Measurements from ENCODE around the gene CLIC4.
"Not testable (repeated sequence)": the region's sequence is repeated elsewhere in the genome, so short reads cannot be mapped to it uniquely, and the experiment has no call there.

CLIC4 gene

GRCh38 chr1:24771574-24771973, 26.3 kb downstream of the CLIC4 start:
- no peak for DNase-seq (ENCODE audit: low read depth in 1 of 2, low spot score in 1 of 2)

GRCh38 chr1:24773618-24774017, 28.4 kb downstream of the CLIC4 start:
- no peak for DNase-seq (ENCODE audit: low read depth in 1 of 2, low spot score in 1 of 2)

GRCh38 chr1:24775348-24775747, 30.1 kb downstream of the CLIC4 start:
- DNase-seq (ENCODE audit: low read depth in 1 of 2, low spot score in 1 of 2) = no peak

- no peak for DNase-seq (ENCODE audit: low read depth in 1 of 2, low spot score in 1 of 2)
Observed at GRCh38 chr1:24775916-24776315, 30.7 kb downstream of the CLIC4 start.

GRCh38 chr1:24776821-24777220, 31.6 kb downstream of the CLIC4 start:
- no peak for DNase-seq (ENCODE audit: low read depth in 1 of 2, low spot score in 1 of 2)

- no peak for DNase-seq (ENCODE audit: low read depth in 1 of 2, low spot score in 1 of 2)
Observed at GRCh38 chr1:24778141-24778540, 32.9 kb downstream of the CLIC4 start.

- DNase-seq (ENCODE audit: low read depth in 1 of 2, low spot score in 1 of 2) = not testable (repeated sequence)
Observed at GRCh38 chr1:24779199-24779598, 34.0 kb downstream of the CLIC4 start.

GRCh38 chr1:24779689-24780464, 34.6 kb downstream of the CLIC4 start:
- DNase-seq (ENCODE audit: low read depth in 1 of 2, low spot score in 1 of 2) = no peak

- not testable (repeated sequence) for DNase-seq (ENCODE audit: low read depth in 1 of 2, low spot score in 1 of 2)
Observed at GRCh38 chr1:24780626-24781025, 35.4 kb downstream of the CLIC4 start.

GRCh38 chr1:24782689-24783088, 37.4 kb downstream of the CLIC4 start:
- DNase-seq (ENCODE audit: low read depth in 1 of 2, low spot score in 1 of 2) = no peak

GRCh38 chr1:24783713-24784112, 38.5 kb downstream of the CLIC4 start:
- no peak for DNase-seq (ENCODE audit: low read depth in 1 of 2, low spot score in 1 of 2)

- no peak for DNase-seq (ENCODE audit: low read depth in 1 of 2, low spot score in 1 of 2)
Observed at GRCh38 chr1:24786191-24786590, 40.9 kb downstream of the CLIC4 start.

- no peak for DNase-seq (ENCODE audit: low read depth in 1 of 2, low spot score in 1 of 2)
Observed at GRCh38 chr1:24790490-24790889, 45.2 kb downstream of the CLIC4 start.

GRCh38 chr1:24793447-24794129, 48.3 kb downstream of the CLIC4 start:
- no peak for DNase-seq (ENCODE audit: low read depth in 1 of 2, low spot score in 1 of 2)

- DNase-seq (ENCODE audit: low read depth in 1 of 2, low spot score in 1 of 2) = not testable (repeated sequence)
Observed at GRCh38 chr1:24794130-24794502, 48.9 kb downstream of the CLIC4 start.

- DNase-seq (ENCODE audit: low read depth in 1 of 2, low spot score in 1 of 2) = no peak
Observed at GRCh38 chr1:24795236-24795635, 50.0 kb downstream of the CLIC4 start.

- no peak for DNase-seq (ENCODE audit: low read depth in 1 of 2, low spot score in 1 of 2)
Observed at GRCh38 chr1:24796524-24796923, 51.3 kb downstream of the CLIC4 start.

- DNase-seq (ENCODE audit: low read depth in 1 of 2, low spot score in 1 of 2) = not testable (repeated sequence)
Observed at GRCh38 chr1:24799242-24799641, 54.0 kb downstream of the CLIC4 start.

- no peak for DNase-seq (ENCODE audit: low read depth in 1 of 2, low spot score in 1 of 2)
Observed at GRCh38 chr1:24801176-24801575, 55.9 kb downstream of the CLIC4 start.

- no peak for DNase-seq (ENCODE audit: low read depth in 1 of 2, low spot score in 1 of 2)
Observed at GRCh38 chr1:24803220-24803619, 58.0 kb downstream of the CLIC4 start.

- DNase-seq (ENCODE audit: low read depth in 1 of 2, low spot score in 1 of 2) = no peak
Observed at GRCh38 chr1:24803987-24804530, 58.8 kb downstream of the CLIC4 start.

GRCh38 chr1:24805534-24806301, 60.5 kb downstream of the CLIC4 start:
- DNase-seq (ENCODE audit: low read depth in 1 of 2, low spot score in 1 of 2) = no peak
